H4 (cell line): ENCODE results near the gene WDR74. TPM values are rescaled to one million over a fixed set of nuclear protein-coding genes. Genes with fewer than 3 reads are reported as not detected.
A peak's percentile ranks its signal among the peaks of the same experiment; 100 is the strongest.

Source experiments
- DNase-seq: peaks from one replicate; pipeline ENCODE4 v3.0.0-alpha.2; 2015; ENCODE audit warnings: low spot score
- total RNA-seq: library from RNA; depleted of rRNA; stranded (reverse); fragments of >200 nt; shearing (Covaris generic); gene quantifications from 2 replicates; pipeline ENCODE4 v1.2.3, GENCODE V29; 2014; rRNA removed

WDR74 gene
- total RNA-seq, 1 experiment from 2014 or later, result 60.1 TPM

DNA sequence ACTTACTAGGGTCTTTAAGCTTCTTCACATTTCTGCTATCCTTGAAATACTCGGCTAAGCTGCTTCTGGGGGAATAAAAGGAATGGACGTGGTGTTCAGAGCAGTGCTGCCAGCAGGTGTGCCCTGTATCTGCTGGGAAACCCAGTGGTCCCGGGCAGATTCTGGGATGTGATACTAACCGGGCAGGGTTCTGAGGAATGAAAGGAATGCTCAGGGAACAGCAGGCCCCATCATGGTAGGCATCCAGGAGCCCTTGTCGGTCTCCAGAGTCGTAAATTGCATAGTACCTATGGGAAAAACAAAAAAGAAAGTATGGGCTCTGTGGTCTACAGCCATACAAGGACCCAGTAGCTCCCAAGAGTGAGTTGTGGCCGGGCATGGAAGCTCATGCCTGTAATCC lies 43.1 kb downstream of the WDR74 start:
- no peak for DNase-seq

DNA sequence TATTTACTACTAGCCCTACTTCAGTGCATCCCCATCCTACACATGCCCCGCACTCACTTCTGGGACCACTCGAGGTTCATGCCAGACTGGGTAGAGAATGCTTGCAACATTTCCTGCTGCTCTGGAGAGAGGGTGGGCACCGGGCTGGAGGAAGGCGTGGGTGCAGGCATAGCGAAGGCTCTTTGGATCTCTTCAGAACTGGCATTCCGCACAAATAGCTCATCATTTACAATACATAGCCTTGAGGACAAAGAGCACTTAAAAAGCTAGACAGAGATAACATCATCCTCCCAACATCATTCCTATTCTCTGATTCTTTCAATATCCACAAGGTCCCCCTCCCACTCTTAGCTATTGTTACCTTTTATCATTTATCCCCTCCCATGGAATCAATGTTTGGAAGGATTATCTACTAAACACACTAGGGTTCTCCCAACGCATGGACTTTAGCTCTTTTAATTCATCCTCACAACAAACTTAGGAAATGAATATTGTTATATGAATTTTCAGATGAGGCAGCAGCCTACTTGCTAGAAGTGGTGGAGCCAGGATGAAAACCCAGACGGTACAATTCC lies 45.1 kb downstream of the WDR74 start:
- no peak for DNase-seq

DNA sequence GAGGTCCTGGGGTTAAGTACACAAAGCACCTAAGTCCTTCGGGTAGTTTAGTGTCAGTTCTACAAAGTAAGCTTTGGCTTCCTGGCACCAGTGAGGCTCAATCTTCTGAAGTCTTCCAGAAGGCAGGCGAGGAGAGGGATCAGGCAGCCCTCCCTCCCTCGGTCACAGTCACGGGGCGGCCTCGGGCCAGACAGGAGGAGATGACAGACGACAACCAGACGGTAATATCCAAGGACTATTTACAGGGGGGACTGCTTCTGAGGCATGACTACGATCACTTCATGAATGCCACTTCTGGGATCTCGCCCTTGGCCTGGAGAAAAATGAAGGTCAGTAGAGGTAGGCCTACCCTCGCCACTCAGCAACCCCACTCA lies 47.2 kb downstream of the WDR74 start:
- no peak for DNase-seq

DNA sequence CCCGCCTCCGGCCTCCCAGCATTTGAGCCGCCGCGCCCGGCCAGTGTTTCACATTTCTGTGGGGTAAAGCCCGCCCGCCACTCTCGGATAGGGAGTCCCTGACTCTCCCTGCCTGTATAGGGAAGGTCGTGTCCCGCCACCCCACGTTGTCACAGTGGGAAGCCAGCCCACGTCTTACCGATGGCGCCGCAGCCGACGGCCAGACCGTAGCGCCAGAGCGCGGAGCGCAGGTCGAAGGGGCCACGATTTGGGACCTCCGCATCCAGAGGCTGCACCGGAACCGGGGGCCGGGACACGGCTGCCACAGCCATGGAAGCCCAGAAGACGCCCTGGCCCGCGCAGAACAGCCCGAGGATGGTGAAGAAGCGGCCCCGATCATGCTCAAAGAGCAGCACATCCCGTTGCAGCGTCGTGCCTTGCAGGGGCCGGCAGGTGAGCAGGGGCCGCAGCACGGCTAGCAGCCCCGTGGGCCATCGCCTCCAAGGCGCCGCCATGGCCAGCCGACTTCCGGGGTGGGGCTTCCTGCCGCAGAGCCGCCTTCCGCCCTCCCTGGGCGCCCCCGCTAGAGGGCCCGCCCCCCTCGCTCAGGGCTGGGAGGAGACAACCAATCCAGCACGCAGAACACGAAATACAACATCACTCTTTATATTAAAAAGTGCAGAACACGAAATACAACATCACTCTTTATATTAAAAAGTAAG lies 47.7 kb downstream of the WDR74 start, which contains the start of gene TMEM223:
Gene TMEM223 (minus strand): TSS at position 506 of the 701 bp plus-strand sequence. CDS start 12 bp downstream, at position 494.
- peak; percentile 72 for DNase-seq

DNA sequence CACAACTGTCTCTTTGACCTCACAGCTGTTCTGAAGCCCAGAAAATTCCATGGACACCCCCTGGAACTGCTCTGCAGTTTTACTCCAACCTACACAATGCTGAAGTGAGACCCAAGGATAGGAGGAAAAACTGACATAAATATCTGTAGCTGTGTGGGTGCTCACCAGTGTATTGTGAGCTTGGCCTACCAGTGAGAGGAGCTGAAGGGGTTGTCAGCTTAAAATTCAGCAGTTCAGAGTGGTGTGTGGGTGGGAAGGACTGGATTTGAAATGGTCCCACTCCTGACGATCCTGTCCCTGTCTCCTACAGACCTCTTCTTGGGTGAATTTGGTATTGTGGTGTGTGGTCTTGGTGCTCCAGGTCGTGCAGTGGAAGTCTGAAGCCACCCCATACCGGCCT lies 49.8 kb downstream of the WDR74 start:
- DNase-seq, result no peak

DNA sequence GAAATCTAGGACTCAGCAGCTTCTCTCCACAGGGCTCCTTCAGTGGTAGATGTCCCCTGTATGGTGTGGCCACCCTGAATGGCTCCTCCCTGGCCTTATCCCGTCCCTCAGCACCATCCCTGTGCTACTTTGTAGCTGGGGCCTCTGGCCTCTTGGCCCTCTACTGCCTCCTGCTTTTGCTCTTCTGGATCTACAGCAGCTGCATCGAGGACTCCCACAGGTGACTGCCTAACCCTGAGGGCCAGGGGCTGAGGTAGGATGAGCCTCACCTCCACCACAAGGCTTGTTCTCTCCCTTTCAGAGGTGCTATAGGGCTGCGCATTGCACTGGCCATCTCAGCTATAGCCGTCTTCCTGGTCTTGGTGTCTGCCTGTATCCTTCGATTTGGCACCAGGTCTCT lies 50.4 kb downstream of the WDR74 start:
- DNase-seq, result no peak

DNA sequence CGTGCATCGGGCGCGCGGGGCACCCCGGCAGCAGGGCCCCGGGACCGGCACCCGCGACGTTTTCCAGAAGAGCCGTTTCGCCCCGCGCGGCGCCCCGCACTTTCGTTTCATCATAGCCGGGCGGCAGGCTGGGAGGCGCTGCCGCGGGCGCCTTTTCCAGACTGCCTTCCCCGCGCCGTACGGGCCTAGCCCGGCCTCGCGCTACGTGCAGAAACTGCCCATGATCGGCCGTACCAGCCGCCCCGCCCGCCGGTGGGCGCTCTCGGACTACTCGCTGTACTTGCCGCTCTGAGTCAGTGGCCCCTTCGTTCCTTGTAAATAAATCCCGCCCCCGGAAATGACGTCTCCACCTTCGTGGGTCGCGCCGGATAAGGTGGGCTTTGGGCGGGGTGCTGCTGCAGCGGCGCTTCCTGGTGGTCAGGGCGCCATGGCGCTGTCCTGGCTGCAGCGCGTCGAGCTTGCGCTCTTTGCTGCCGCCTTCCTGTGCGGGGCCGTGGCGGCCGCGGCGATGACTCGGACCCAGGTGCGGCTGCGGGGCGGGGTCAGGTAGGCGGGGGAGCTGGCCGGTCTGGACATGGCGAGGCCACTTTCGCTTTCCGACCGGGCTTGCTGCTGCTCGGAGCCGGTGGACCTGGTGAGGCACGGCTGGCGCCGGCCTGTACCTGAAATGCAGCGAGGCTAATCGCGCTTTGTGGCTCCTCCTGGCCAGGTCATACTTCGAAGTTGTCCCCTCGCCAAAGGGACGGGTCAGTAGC lies 52.2 kb downstream of the WDR74 start, which contains the start of gene TMEM179B:
Gene TMEM179B (plus strand): TSS at position 398 of the 755 bp plus-strand sequence. CDS start 30 bp downstream, at position 428.
- peak; percentile 97 for DNase-seq

DNA sequence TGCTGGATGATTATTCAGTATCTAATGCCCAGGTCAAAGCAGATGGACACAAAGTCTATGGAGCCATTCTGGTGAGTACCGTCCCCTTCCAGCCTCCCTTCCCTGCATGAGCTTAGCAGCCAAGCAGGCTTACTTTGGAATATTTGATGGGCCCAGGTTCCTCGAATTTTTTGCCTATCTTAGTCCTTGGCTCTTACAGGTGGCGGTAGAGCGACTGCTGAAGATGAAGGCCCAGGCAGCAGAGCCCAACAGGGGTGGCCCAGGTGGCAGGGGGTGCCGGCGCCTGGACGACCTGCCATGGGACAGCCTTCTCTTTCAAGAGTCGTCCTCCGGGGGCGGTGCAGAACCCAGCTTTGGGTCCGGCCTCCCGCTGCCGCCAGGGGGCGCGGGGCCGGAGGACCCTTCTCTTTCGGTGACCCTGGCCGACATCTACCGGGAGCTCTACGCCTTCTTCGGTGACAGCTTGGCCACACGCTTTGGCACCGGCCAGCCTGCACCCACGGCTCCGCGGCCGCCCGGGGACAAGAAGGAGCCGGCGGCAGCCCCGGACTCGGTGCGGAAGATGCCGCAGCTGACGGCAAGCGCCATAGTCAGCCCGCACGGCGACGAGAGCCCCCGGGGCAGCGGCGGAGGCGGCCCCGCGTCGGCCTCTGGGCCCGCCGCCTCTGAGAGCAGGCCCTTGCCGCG lies 52.9 kb downstream of the WDR74 start:
- DNase-seq, result peak; percentile 71

Other genes with a start within 250 kb of the WDR74 start
- gene TUT1, start 248.1 kb downstream of the WDR74 start, total RNA-seq, result 2.3 and 5.4 TPM in 2 replicates
- 96.1 and 108 TPM in 2 replicates for gene MTA2, start 237.7 kb downstream of the WDR74 start, total RNA-seq
- gene EML3, start 226.8 kb downstream of the WDR74 start, total RNA-seq, result 10.1 and 13.8 TPM in 2 replicates
- 4.2 and 11.4 TPM in 2 replicates for gene ROM1, start 226.3 kb downstream of the WDR74 start, total RNA-seq
- 13.5 and 26.0 TPM in 2 replicates for gene B3GAT3, start 217.6 kb downstream of the WDR74 start, total RNA-seq
- 142 and 153 TPM in 2 replicates for gene GANAB, start 193.0 kb downstream of the WDR74 start, total RNA-seq
- 14.5 and 16.0 TPM in 2 replicates for gene INTS5, start 186.3 kb downstream of the WDR74 start, total RNA-seq
- 100 and 130 TPM in 2 replicates for gene C11orf98, start 174.4 kb downstream of the WDR74 start, total RNA-seq
- gene CSKMT, start 174.3 kb downstream of the WDR74 start, total RNA-seq, result 7.0 and 8.4 TPM in 2 replicates
- gene UQCC3, start 167.9 kb downstream of the WDR74 start, total RNA-seq, result 9.1 and 12.2 TPM in 2 replicates
- 3.7 and 5.1 TPM in 2 replicates for gene LBHD1, start 167.3 kb downstream of the WDR74 start, total RNA-seq
- gene UBXN1, start 160.5 kb downstream of the WDR74 start, total RNA-seq, result 93.7 and 110 TPM in 2 replicates
- gene LRRN4CL, start 150.1 kb downstream of the WDR74 start, total RNA-seq, result 0.14 TPM in 1 of 2 replicates, not detected in the other
- gene BSCL2, start 132.2 kb downstream of the WDR74 start, total RNA-seq, result 128 TPM in 2 replicates
- gene GNG3, start 131.9 kb downstream of the WDR74 start, total RNA-seq, result 0.41 TPM in 1 of 2 replicates, not detected in the other
- 4.7 and 5.0 TPM in 2 replicates for gene HNRNPUL2, start 112.1 kb downstream of the WDR74 start, total RNA-seq
- gene TTC9C, start 111.1 kb downstream of the WDR74 start, total RNA-seq, result 35.0 and 46.9 TPM in 2 replicates
- 6.9 and 7.5 TPM in 2 replicates for gene ZBTB3, start 85.4 kb downstream of the WDR74 start, total RNA-seq
- 140 and 182 TPM in 2 replicates for gene POLR2G, start 78.0 kb downstream of the WDR74 start, total RNA-seq
- gene TAF6L, start 68.2 kb downstream of the WDR74 start, total RNA-seq, result 15.0 and 19.1 TPM in 2 replicates
- gene TMEM179B, start 52.2 kb downstream of the WDR74 start, total RNA-seq, result 77.5 and 85.5 TPM in 2 replicates
- 43.1 and 62.4 TPM in 2 replicates for gene TMEM223, start 47.6 kb downstream of the WDR74 start, total RNA-seq
- gene NXF1, start 34.1 kb downstream of the WDR74 start, total RNA-seq, result 25.1 and 31.1 TPM in 2 replicates
- gene STX5, start 7.5 kb downstream of the WDR74 start, total RNA-seq, result 22.3 and 26.3 TPM in 2 replicates
- gene TEX54, start 6.7 kb downstream of the WDR74 start, total RNA-seq, result not detected in 2 replicates
- gene SLC3A2, start 41.3 kb upstream of the WDR74 start, total RNA-seq, result 478 and 499 TPM in 2 replicates
- gene CHRM1, start 81.8 kb upstream of the WDR74 start, total RNA-seq, result not detected in 2 replicates
- gene SLC22A6, start 145.4 kb upstream of the WDR74 start, total RNA-seq, result not detected in 2 replicates
- not detected in 2 replicates for gene SLC22A8, start 176.3 kb upstream of the WDR74 start, total RNA-seq